ENCODE data around the gene GNB2.

DNA sequence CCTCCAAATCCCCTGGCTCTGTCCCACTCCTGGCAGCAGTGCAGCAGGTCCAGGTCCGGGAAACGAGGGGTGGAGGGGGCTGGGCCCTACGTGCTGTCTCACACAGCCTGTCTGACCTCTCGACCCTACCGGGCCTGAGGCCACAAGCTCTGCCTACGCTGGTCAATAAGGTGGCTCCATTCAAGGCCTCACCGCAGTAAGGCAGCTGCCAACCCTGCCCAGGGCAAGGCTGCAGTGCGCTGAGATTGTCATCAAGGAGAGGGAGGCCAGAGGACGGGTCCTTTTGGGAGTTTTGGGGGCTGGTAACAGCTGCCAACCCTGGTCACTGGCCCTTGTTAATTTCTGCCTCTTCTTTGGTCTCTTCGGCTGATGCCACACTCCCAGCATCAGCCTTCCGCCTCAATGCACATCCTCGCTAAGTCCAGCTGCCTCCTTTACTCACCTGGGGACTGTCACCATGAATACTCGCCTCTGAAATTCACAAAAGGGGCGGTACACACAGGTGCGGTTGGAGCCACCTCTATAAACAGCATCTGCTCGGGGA, 50.3 kb downstream of the GNB2 start:
- TF ChIP-seq, protein P1, sequence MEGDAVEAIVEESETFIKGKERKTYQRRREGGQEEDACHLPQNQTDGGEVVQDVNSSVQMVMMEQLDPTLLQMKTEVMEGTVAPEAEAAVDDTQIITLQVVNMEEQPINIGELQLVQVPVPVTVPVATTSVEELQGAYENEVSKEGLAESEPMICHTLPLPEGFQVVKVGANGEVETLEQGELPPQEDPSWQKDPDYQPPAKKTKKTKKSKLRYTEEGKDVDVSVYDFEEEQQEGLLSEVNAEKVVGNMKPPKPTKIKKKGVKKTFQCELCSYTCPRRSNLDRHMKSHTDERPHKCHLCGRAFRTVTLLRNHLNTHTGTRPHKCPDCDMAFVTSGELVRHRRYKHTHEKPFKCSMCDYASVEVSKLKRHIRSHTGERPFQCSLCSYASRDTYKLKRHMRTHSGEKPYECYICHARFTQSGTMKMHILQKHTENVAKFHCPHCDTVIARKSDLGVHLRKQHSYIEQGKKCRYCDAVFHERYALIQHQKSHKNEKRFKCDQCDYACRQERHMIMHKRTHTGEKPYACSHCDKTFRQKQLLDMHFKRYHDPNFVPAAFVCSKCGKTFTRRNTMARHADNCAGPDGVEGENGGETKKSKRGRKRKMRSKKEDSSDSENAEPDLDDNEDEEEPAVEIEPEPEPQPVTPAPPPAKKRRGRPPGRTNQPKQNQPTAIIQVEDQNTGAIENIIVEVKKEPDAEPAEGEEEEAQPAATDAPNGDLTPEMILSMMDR (conservative IDR thresholded peaks at IDR 0.05 in 1 of 2, IDR thresholded peaks at IDR 0.05 in 1 of 2; ENCODE audit: extremely low read depth in 1 of 2, insufficient read depth in 1 of 2, low read depth in 1 of 2, low read length in 2 of 2): no peak
- no peak for TF ChIP-seq EZH2 (IDR thresholded peaks at IDR 0.05; ENCODE audit: borderline replicate concordance, low read length)

Measured in mammary epithelial cell (primary cell).